K562 (cell line): Measurements from ENCODE around the gene FUNDC2. TPM values are rescaled to one million over a fixed set of nuclear protein-coding genes. Genes with fewer than 3 reads are reported as not detected.

Experiments
- BMI1 ChIP-seq: fragments of 150-350 bp; IDR thresholded peaks from 2 replicates; pipeline ENCODE4 v1.6.1; 2014; ENCODE audit warnings: low read length
- C11orf30 ChIP-seq: fragments of 450-650 bp; IDR thresholded peaks from 2 replicates; pipeline ENCODE4 v1.6.1; 2016; ENCODE audit warnings: low read depth, mild to moderate bottlenecking
- HCFC1 ChIP-seq: IDR thresholded peaks from 2 replicates; pipeline ENCODE4 v1.6.1; 2012; ENCODE audit warnings: low read depth, low read length, improper control_type of control experiment
- NKRF ChIP-seq: fragments of 450-650 bp; IDR thresholded peaks from 2 replicates; pipeline ENCODE4 v1.6.1; 2016; ENCODE audit warnings: borderline replicate concordance
- PHF21A ChIP-seq: fragments of 450-650 bp; IDR thresholded peaks from 2 replicates; pipeline ENCODE4 v1.6.1; 2017; ENCODE audit warnings: low read depth, borderline replicate concordance
- SAFB ChIP-seq: fragments of 200-400 bp; formaldehyde crosslinking; IDR thresholded peaks from 2 replicates; pipeline ENCODE4 v1.6.1; 2017; ENCODE audit warnings: low read depth, low read length, borderline replicate concordance
- ZNF146 ChIP-seq: IDR thresholded peaks from one replicate; pipeline ENCODE4 v1.6.1; 2018; ENCODE audit warnings: missing compliant biosample characterization; ENCODE audit not compliant: unreplicated experiment
- ZNF282 ChIP-seq: sonication (generic); formaldehyde crosslinking; IDR thresholded peaks from 2 replicates; pipeline ENCODE4 v1.8.1; 2023; ENCODE audit warnings: missing genetic modification reagents
- ZNF699 ChIP-seq: fragments of 250-450 bp; sonication (Bioruptor Pico); IDR thresholded peaks from 2 replicates; pipeline ENCODE4 v1.8.0; 2021; ENCODE audit warnings: mild to moderate bottlenecking, moderate library complexity; ENCODE audit not compliant: insufficient replicate concordance
- polyA plus RNA-seq, 8 experiments: library from polyadenylated mRNA; depleted of rRNA in 4 of 8; stranded (reverse) in 5 of 8; unstranded in 3 of 8; fragments of >200 nt; fragmentation: Nextera tagmentation in 2 of 8; fragmentation: Illumina TruSeq in 1 of 8; extraction: Ambion mirVana in 2 of 8; extraction: Trizol in 1 of 8; gene quantifications; 2 replicates each; pipeline versions ENCODE4 v1.2.1 to v1.2.3, GENCODE V29; 2011 to 2014; ENCODE audit warnings: inconsistent platforms in 1 of 8, missing spikeins in 1 of 8
- total RNA-seq, 7 experiments: library from RNA; depleted of rRNA in 6 of 7; stranded (reverse); fragments of >200 nt in 6 of 7; fragmentation: Illumina TruSeq in 2 of 7; extraction: Trizol in 2 of 7; gene quantifications; 2 replicates each; pipeline versions ENCODE4 v1.2.1 to v1.2.3, GENCODE V29; 2011 to 2021; ENCODE audit warnings: low replicate concordance in 1 of 7

FUNDC2 gene
- total and polyA plus RNA-seq, 9 of the 15 experiments (the other 6 are each of a cell fraction or from before 2014, with no cell fraction given) = 50.6 to 235 (median 123) TPM

DNA sequence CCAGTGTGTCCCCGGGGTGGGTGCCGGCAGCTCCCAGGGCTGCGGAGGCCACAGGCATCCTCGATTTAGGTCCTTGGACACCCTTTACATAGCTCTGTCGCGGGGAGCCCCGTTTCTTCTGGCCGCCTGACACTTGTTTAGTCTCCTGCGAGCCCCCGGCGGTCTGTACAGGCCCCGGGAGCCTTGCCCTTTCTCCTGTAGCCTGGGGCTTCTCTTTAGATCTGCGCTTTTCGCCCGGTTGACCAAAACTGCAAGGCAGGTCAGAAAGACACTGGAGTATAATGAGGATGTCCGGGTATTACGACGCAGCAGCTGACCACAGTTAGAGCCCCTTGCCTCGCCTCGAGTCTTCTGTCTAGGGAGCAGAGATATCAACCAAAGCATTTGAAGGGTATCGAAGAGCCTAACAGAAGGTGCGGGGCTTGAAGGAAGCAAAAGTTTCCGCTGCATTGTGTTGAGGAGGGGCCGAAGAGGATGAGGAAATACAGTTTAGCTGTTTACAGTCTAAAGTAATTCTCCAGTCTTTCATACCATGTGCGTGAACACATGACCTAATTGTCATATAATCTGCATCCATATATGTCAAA lies 45.1 kb downstream of the FUNDC2 start (continued):
- peak; percentile 7; the same call in 1 of the 2 replicates for TF ChIP-seq NKRF
- TF ChIP-seq C11orf30 = 0 out of 2 replicates have a peak, but pooled peaks have one; percentile 2
- TF ChIP-seq ZNF282 = no peak
- peak; percentile 3; the same call in 1 of the 2 replicates for TF ChIP-seq HCFC1
- no peak for TF ChIP-seq ZNF146 (CRISPR knock-in tag)
- no peak for TF ChIP-seq PHF21A
- TF ChIP-seq ZNF699 (CRISPR knock-in tag) = no peak
- TF ChIP-seq SAFB = no peak
- TF ChIP-seq BMI1 = no peak
